Subcutaneous adipose tissue (tissue), 4 donors: ENCODE measurements around the gene BRSK1. TPM values are rescaled to one million over a fixed set of nuclear protein-coding genes. Genes with fewer than 3 reads are reported as not detected.

Experiments
- total RNA-seq, 4 donors: library from RNA; depleted of rRNA; stranded (reverse); fragments of >200 nt; gene quantifications; one replicate each; pipeline ENCODE4 v1.1.0, GENCODE V29; 2016
- TF ChIP-seq, protein P1 (sequence below): fragments of 450-650 bp; IDR thresholded peaks from one replicate; pipeline ENCODE4 v1.5.1; 2016; ENCODE audit warnings: low read depth, mild to moderate bottlenecking, control low read depth, antibody characterized with exemption, moderate library complexity

The BRSK1 gene
- total RNA-seq, 4 donors from 2014 or later: 0.38 to 1.1 TPM; not detected in 2

DNA sequence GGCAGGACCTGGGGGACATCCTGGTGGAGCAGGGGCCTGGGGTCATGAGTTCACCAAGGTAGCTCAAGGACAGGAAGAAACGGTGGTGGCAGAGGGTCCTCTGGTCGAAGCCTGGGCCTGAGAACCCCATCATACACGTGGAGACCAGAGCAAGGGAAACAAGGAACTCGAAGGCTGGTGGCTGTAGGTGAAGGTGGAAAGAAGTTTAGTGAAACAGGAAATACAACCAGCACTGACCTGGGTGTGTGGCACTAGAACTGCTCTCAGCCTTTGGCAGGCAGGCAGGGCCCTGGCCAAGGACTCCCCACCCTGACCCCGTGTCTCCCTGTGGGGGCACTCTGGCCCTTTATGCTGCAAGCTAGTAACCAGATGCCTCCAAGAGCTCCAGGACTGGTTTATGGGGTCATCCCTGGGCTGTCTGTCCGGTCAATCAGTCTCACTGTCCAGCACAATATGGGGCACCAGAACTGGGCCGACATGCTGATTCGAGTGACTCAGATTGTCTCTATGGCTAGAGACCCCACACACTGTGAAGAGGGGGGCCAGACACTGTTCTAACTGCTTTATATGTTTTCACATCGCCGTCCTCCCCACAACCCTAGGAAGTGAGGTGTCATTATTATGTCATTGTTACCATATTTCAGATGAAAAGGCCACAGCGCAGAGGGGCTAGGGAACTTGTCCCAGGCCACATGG, 67.0 kb downstream of the BRSK1 start:
- TF ChIP-seq, protein P1, sequence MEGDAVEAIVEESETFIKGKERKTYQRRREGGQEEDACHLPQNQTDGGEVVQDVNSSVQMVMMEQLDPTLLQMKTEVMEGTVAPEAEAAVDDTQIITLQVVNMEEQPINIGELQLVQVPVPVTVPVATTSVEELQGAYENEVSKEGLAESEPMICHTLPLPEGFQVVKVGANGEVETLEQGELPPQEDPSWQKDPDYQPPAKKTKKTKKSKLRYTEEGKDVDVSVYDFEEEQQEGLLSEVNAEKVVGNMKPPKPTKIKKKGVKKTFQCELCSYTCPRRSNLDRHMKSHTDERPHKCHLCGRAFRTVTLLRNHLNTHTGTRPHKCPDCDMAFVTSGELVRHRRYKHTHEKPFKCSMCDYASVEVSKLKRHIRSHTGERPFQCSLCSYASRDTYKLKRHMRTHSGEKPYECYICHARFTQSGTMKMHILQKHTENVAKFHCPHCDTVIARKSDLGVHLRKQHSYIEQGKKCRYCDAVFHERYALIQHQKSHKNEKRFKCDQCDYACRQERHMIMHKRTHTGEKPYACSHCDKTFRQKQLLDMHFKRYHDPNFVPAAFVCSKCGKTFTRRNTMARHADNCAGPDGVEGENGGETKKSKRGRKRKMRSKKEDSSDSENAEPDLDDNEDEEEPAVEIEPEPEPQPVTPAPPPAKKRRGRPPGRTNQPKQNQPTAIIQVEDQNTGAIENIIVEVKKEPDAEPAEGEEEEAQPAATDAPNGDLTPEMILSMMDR: no peak

DNA sequence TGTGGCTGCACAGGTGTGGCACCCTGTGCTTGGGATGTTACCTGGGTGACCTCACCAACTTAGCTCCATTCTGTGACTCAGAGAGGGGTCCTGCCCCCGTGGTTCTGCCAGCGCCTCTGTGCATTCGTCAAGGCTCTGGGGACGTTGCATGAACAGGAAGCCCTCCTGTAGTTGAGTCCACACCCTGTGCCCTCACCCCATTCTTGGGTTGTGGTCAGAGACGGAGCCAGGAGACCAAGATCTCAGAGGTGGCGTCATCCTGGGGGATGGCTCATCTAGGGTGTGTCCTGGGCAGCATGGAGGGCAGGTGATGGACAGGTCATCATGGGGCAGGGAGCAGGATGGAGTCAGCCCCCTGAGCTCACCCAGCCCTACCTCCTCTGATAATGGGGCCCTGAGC, 68.2 kb downstream of the BRSK1 start:
- TF ChIP-seq, protein P1: no peak

DNA sequence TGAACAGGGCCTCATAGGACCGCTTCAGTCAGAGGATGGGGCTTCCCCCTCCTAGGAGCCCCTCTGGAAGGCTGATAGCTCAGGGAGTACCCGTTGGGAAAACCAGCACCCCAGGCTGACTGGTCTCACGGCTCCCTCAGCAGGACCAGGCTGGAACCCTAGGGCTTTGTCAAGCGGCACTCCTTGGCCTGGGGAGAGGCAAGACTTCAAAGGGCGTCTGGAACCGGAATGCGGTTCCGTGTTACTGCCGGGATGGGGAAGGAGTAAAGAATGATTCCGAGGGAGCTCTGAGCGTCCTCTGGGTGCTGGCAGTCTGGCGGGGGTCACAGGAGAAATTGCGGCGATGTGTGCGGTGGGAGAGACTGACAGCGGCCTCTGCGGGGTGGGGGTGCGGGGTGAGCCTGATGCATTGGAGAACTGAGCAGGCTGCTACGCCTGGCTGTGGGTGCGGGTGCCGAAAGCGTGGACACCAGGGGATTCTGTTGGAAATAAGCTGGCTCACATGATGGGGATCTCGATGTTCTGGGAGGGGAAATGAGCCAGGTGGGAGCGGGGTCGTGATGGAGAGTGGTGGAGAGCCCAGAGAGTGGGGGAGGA, 68.8 kb downstream of the BRSK1 start:
- TF ChIP-seq, protein P1: no peak

DNA sequence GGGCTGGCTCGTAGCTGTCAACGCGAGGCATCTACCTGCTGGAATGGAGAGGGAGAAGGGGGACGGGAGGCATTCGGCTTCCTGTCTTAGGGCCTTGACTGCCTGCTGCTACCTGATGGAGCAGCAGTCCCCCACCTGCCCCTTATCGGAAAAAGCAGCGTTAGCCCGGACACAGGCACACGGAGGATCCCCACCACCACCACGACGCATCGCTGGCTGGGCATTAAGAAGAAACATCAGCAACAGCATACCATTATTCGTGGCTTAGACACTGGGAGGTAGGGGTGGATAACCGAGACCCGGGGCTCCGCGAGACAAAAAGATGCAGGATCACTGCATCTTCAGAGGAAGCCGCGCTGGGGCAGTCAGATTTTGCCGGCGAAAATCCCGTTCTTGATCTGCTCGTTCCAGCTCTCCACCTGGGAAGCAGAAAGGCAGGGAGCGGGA, 69.6 kb downstream of the BRSK1 start:
- TF ChIP-seq, protein P1: no peak

DNA sequence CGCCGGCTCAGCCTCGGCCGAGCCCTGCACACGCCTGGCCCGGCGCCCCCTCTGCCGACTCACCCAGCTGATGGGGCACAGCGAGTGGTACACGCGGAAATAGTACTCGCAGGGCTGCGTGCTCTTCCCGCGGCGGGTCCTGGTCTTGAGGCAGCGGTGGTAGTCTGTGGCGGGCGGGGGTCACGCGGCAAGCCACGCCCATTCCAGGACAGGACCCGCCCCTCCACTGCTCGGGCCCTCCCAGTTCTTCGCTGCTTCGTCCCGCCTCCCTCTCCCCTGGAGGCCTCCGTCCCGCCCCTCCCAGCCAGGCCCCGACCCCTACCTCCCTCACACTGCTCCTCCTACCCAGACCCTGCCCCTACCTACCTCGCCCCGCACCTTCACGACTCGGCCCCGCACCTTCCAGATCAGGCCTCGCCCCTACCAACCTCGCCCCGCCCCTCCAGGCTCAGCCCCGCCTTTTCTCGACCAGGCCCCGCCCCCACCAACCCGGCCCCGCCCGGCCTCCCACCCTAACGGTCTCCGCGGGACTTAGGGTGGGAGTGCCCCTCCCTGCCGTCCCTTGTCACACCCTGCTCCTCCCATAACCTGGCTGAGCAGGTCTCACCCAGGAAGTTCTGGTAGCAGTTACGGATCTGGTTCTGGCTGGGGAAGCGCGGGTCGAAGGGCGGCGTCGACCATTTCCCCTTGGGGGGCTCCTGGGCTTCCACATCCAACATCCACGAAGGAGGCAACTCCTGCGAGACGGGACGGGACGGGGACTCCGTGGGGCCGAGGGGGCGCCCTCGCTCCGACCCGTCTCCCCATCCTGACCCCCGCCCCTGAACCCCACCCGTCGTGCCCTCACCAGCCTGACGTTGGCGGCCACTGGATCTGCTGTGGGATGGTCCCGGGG, 70.3 kb downstream of the BRSK1 start:
- TF ChIP-seq, protein P1: no peak

DNA sequence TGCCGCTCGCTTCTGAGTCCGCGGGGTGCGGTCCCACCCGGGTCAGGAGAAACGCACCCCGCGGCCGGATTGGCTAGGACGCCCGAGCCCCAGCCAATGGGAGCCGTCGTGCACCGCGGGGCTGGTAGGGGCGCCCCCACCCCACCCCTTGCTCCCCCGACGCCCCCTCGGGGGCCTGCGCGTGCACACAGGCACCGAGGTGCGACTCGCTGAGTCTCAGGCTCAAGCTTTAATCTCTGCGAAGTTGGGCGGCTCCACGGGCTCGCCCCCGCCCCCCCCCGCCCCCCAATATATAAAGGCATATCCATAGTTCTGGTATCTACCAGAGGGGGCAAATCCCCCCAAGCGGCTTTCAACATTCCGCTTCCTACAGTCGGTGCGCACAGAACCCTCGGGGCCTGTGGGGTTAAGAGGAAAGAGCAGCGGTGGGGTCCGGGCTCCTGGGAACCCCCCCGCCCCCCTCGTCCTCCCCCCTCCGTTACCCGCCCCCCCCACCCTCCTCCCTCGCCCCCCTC, 71.0 kb downstream of the BRSK1 start, which contains the start of gene COX6B2:
COX6B2 (minus strand) TSS at position 22 of the 515 bp plus-strand sequence. CDS start 198 bp downstream, outside the sequence.
- TF ChIP-seq, protein P1: no peak
